HG02798 (cell line): ENCODE data around the gene NUDT9.
A peak's percentile ranks its signal among the peaks of the same experiment; 100 is the strongest.
"Not testable (repeated sequence)": the region's sequence is repeated elsewhere in the genome, so short reads cannot be mapped to it uniquely, and the experiment has no call there.

Experiments used
- ATAC-seq: cut with Tn5 transposase; IDR thresholded peaks from one replicate; pipeline ENCODE4 v1.9.1; 2021; ENCODE audit warnings: mild to moderate bottlenecking; ENCODE audit not compliant: unreplicated experiment, poor library complexity

Gene NUDT9

DNA sequence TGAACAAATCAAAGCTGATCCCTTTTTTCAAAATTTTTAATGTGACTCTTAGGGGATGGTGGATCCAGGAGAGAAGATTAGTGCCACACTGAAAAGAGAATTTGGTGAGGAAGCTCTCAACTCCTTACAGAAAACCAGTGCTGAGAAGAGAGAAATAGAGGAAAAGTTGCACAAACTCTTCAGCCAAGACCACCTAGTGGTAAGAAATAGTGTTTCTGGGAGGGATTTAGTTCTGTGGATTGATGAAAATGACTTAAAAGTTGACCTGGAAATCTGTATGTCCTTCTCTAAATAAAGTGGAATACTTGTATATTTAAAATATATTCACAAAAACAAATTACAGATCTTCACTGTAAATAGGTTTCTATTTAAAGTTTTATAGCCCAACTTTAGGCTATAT lies 29.2 kb downstream of the NUDT9 start:
- no peak for ATAC-seq

DNA sequence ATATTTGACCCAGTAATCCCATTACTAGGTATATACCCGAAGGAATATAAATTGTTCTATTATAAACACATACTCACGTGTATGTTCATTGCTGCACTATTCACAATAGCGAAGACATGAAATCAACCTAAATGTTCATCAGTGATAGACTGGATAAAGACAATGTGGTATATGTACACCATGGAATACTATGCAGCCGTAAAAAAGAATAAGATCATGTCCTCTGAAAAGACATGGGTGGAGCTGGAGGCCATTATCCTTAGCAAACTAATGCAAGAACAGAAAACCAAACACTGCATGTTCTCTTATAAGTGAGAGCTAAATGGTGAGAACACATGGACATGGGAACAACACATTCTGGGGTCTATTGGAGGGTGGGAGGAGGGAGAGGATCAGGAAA lies 36.5 kb downstream of the NUDT9 start:
- ATAC-seq = no peak

DNA sequence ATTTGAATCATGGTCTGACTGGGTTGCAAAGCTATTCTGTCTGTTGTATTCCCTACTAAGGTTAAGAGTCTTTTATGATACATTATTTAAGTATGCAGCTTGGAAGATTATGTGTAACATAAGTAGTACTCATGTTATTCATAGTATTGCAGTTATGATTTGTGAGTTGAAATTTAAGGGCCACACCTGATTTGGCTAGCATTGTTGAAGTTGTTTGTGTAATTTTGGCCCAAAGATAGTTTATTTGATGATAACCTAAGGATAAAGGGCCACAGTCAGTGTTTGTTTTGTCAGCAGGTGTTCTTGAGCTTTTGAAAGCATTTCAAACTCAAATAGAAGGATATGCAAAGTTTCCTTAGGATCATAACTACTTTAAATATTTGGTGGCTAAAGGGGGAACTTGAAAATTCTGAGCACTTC lies 38.9 kb downstream of the NUDT9 start:
- ATAC-seq = no peak

DNA sequence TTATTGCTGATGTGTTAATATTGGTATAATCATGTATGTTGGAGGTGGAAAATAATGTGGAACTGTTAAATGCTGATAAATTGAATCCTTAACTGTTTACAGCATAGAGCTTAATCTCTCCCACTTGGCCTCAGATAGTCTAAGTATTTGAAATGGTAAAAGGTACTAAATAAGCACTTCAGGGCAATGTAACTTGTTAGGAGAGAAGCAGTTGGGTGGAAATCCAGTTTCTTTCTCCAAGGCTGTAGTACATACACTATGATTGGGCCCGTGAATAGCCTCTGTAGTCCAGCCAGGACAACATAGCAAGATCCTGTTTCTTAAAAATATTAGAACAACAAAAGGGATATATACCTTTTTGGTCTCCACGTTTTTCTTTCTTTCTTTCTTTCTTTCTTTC lies 39.7 kb downstream of the NUDT9 start:
- ATAC-seq = no peak

DNA sequence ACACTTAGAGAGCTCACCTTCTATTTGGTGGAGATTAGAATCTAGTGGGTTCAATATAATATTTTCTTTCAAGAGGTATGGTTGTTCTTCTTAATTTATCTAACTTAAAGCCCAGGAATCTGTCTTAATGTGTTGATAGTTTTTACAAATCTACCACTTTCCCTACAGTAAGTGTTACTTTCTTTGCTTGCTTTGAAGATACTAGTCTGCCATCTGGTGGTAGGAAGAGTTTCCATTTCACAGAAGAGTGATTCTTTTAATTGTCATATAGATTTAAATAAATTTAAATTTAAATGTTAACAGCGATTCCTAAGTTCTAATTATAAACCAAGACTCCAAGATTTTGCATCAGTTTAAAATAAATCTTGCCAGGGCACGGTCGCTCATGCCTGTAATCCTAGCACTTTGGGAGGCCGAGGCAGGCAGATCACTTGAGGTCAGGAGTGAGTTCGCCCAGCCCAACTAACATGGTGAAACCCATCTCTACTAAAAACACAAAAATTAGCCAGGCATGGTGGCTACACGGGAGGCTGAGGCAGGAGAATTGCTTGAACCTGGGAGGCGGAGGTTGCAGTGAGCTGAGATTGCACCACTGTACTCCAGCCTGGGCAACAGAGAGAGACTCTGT lies 43.5 kb downstream of the NUDT9 start:
- no peak for ATAC-seq

DNA sequence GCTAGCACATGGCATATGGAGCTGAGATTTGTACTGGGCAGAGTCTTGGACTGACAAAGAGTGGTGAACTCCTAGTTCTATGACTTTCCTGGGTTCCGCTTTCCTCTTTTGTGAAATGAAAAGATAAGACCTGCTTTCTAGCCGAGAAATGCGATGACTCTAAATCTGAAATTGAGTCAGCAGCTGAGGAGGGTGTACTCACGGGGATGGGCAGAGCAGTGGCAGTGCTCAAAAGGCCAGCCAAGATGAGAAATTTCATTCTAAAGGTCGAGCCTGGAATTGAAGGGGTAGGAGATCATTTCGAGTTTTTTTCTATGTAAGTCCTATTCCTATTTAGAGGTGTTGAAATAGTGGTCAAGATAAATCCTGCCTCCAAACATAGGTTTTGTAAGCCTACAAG lies 47.0 kb downstream of the NUDT9 start:
- no peak for ATAC-seq

DNA sequence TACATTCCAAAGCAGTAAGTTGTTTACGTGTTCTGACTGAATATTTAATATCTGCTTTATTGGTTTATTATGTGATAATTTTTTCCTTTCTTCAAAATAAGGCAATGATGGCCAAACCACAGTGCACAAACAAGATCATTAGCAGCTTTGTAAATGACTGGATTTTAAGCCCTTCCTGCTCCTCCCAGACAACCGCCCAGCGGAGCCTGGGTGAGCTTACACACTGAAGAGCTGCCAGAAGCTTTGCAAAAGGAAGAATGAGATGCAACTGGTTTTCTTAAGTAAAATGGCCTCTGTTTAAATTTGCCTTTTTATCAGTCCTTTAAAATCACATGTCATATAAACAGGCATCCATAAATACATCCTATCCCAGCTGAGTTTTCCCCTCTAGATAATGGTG lies 54.6 kb downstream of the NUDT9 start:
- no peak for ATAC-seq

DNA sequence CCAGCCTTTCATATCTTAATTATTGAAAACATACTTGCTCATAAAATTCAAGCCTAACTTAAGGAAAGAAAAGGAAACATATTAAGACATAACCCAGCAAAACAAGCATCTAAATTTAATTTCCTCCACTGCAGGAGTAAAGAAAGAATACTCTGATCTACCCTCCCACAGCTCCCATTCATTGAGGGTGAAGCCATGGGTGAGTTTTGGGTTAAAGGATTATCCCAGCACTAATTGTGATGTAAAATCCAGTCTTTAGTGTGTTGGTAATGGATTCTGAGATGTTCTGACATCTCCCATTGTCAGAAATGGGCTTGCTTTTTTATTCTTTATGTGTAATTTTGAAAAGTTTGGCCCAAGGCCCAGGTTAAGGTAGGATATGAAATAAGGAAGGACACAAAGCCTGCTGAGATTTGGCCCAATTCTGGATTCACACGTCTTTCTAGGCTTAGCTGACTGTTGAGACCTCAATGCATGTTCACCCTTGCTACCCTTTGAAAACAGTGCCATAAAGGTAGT lies 56.4 kb downstream of the NUDT9 start:
- no peak for ATAC-seq

DNA sequence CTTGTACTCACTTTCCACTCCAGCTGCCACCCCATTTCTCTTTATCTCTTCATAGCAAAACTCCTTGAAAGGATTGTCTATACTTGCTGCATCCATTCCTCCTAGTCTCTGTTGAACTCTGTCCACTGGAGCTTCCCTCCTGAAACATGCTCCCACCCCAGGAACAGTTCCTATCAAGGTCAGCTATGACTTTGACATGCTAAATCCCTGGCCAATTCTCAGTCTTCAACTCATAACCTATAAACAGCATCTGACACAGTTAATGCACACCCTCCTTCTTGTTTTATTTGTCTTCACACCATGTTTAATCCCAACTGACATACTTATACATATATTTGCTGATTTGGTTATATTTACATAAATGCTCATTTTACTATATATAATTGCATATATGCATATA lies 59.0 kb downstream of the NUDT9 start:
- ATAC-seq = no peak

DNA sequence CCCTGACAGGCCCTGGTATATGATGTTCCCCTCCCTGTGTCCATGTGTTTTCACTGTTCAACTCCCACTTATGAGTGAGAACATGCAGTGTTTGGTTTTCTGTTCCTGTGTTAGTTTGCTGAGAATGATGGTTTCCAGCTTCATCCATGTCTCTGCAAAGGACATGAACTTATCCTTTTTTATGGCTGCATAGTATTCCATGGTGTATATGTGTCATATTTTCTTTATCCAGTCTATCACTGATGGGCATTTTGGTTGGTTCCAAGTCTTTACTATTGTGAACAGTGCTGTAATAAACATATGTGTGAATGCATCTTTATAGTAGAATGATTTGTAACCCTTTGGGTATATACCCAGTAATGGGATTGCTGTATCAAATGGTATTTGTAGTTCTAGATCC lies 60.9 kb downstream of the NUDT9 start:
- ATAC-seq = not testable (repeated sequence)

DNA sequence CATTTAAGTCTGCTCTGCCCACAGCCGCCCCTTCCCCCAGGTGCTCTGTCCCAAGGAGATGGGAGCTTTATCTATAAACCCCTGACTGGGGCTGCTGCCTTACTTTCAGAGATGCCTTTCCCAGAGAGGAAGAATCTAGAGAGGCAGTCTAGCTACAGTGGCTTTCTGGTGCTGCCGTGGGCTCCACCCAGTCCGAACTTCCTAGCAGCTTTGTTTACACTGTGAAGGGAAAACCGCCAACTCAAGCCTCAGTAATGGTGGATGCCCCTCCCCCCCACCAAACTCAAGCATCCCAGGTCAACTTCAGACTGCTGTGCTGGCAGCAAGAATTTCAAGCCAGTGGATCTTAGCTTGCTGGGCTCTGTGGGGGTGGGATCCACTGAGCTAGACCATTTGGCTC lies 66.3 kb downstream of the NUDT9 start:
- ATAC-seq = not testable (repeated sequence)

DNA sequence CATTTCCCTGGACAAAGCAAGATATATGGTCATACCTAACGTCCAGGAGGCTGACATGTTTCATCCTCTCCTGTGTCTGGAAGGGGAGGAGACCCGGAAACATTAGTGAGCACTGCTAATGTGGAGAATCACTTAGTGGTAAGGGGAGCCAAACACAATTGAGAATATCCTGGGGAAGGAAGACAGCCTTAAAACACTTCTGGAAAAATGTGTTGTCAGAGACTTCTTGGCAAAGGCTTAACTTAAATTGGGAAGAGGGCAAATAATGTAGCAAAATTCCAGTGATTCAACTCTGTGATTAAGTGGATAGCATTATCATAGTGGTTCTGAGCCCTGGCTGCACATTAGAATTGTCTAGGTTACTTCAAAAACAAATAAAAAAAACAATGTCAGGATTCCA lies 67.3 kb downstream of the NUDT9 start:
- ATAC-seq = no peak

DNA sequence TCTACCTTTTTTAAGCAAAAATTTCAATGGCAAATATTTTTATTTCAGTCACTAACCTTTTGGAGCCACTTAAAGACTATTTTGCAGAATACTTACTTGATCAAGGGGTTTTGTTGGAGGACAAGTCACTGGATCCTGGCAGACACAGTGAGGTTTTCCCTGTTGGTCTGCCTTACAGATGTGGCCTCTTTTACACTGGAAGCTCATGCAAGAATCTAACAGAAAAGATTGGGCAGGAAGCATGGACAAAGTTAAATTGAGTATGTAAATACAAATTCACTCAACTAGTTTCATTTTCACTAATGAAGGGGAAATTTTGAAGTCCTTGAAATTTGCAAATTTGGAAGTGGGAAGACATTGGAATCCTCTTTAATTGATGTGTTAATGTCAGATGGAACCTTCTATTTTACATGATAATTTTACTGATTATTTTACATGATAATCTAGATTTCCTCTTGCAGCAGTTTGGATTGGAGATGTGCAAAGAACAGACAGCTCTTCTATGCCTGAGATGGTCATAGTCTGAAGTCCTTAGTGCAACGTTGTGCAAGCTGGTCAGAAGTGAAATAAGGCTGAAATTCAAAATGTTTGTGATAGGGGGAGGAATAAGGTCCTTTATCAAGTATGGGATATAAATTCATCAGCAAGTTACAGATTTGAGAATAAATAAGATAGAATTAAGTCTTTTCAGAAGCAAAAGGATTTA lies 68.4 kb downstream of the NUDT9 start:
- no peak for ATAC-seq

DNA sequence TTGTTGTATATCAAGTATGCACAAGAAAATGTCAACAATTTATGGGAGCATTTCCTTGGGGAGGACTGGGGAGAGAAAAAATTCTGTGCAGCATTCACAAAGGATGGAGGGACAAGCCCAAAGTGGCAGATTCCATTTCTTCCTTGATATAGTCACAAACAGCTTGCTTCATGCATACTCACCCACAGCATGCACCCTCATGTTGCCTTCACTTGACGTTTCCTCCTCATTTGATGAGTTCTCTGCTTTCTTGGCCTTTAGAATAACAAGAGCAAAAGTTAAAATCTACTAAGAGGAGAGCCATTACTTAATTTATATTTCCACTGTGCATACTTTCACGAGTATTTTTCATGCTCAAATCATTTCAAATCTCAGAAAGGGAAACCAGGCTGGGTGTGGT lies 69.1 kb downstream of the NUDT9 start:
- no peak for ATAC-seq

DNA sequence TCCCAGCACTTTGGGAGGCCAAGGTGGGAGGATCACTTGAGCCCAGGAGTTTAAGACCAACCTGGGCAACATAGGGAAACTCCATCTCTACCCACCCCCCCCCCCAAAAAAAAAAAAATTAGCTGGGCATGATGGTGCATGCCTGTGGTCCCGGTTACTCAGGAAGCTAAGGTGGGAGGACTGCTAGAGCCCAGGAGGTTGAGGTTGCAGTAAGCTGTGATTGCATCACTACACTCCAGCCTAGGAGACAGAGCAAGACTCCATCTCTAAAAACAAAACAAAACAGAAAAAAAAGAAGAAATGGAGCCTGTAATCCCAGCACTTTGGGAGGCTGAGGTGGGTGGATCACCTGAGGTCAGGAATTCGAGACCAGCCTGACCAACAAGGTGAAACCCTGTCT lies 69.5 kb downstream of the NUDT9 start:
- not testable (repeated sequence) for ATAC-seq

DNA sequence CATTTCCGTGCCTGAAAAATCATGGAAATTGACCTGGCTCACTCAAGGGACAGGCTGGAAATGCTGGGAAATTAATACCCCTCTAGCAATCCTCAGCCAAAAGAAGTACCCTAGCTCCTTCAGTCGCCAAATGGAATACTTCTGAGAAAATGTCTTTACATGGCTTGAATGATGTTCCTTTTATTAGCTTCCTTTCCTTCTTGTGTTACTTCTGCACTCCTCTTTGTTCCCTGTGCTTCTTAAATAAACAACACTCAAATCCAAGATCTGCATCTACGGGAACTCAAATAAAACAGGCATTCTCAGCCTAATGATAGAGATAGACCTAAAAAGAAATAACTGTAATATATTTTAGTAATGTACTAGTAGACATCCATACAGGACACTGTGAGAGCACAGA lies 70.7 kb downstream of the NUDT9 start:
- no peak for ATAC-seq

DNA sequence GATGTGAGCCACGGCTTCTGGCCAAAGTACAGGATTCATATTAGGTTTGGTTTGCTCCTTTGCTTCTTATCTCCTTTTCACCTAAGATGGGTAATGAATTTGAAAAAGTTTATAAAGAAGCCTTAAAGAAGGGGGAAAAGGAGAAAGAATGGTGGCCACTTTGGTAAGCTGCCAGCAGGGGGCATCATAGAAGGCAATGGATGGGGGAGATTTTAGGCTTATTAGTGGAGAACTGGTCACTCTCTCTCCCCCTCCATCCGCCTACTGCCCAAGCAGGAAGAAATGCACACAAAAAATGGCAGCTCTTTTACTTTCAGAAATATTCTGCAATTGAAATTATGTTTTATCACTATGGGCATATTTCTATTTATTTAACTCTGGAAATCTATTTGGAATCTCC lies 74.8 kb downstream of the NUDT9 start:
- no peak for ATAC-seq

DNA sequence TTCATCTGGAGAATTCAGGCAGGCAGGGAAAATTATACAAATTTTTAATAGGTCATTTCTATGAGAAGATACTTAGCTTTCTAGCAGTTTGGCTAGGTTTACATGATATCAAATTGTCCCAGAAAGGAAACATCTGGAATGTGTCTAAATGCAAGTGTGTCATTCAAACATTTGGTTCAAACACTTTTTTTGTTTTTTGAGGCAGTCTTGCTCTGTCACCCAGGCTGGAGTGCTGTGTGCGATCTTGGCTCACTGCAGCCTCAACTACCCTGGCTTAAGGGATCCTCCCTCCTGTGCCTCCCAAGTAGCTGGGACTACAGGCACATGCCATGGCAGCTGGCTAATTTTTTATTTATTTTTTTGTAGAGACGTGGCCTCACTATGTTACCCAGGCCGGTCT lies 75.2 kb downstream of the NUDT9 start:
- ATAC-seq = no peak

DNA sequence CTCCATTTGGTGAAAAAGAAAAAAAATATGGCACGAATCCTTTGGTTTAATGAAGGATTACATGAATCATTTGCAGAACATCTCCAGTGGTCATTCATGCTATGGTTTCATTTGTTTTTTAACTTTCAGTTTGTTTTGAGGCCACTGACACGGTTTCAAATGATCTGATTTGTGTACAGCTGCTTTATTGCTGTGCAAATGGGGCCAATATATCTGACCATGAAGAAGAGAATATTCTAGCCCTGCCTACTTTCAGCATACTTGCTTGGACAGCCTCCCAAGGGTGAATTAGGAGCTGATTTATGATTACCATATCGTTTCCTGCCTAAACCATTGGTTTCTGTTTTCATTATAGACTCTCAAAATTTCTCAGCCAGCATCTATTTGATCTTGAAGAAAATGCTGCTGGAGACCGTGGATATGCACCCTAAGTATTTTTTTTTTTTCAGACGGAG lies 76.1 kb downstream of the NUDT9 start:
- peak; percentile 61 for ATAC-seq

DNA sequence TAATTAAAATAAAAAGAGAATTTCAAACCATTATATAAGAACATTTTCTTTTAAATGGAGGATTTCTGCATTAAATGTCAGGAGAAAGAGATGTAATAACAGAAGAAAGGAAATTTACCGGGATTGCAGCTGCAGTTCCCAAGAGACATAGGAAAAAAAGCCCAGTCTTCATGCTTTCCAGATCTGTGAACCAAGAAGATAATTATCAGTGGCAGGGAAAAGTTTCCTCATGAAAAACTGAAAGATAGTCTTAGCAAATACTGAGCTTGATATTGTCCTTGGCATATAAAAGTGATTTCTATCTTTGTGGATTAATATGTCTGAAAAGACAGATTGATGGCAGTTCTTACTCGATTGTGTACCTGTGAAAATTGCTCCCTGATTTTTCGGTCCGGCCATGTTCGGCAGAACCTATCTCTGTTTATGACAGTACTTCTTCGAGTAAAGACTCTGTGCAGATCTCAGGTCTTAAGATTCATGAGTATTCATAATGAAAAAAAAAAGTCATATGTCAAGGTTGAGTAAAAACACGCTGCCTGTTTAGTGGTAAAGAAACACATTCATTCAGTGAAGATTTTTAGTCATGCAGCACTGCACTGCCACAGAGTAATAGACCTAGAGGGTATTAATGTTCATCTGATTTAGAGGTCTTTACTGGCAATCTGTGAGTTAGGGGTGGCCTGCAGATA lies 77.2 kb downstream of the NUDT9 start:
- peak; percentile 78 for ATAC-seq

DNA sequence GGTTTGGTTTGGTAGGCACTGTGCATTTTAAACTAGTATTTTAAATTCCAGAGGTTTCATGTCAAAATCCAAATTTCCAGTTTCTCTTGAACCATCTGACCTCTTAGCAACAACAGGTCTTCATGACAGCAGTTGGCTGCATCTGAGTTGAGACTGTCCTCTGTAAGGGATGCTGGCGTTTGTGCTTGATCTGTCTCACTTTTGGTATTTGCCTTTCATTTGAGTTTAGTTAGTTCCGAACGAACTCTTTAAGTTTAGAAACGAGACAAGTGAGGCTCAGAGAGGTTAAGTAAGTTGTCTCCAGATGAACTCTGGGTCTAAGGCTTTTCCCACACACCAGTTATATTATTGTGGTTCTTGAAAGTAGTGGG lies 77.7 kb downstream of the NUDT9 start:
- ATAC-seq = peak; percentile 43
